KG1 (cell line): Measurements from ENCODE around the gene GFOD1.
"Not testable (repeated sequence)": the region's sequence is repeated elsewhere in the genome, so short reads cannot be mapped to it uniquely, and the experiment has no call there.

Experiments used
- DNase-seq: peaks from one replicate; lab custom pipeline; 2025; lab: John Stamatoyannopoulos, UW

The GFOD1 gene

DNA sequence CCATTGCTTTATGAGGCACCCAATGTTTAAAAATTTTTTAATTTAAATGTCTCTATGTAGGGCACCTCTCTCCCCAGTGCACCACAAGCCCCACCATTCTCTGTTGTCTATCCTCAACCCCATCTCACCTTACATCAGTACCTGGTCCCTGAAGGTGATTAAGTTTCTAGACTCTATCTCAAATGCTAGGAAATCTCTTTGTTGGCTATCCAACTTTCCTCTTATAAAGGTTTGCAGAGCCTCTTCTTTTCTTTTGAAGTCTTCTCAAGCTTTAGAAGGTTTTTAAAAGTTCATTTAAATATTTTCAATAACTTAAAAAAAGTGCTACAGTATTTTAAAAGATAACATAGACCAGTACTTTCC lies 82.5 kb downstream of the GFOD1 start:
- DNase-seq = no peak

- no peak for DNase-seq
Observed at GRCh38 chr6:13404228-13404891, 83.0 kb downstream of the GFOD1 start.

- DNase-seq = no peak
Observed at GRCh38 chr6:13402711-13403110, 84.7 kb downstream of the GFOD1 start.

DNA sequence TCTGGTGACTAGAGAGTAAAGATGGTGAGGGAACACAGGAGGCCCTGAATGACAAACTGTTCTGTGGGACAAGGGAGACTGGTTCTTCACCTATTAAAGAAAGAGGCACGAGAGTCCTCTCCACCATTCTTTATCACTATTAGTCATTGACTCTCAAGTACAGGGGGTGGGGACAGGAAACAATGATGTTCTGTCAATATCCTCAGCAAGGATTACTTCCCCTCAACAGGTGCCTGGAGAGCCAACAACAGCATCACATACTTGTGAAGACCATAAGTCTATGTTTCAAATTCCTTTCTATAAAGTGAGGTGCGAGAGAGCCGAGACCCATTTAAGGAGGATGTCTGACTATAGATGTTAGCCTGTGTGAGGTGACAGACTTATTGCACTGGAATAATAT lies 86.6 kb downstream of the GFOD1 start:
- no peak for DNase-seq

DNA sequence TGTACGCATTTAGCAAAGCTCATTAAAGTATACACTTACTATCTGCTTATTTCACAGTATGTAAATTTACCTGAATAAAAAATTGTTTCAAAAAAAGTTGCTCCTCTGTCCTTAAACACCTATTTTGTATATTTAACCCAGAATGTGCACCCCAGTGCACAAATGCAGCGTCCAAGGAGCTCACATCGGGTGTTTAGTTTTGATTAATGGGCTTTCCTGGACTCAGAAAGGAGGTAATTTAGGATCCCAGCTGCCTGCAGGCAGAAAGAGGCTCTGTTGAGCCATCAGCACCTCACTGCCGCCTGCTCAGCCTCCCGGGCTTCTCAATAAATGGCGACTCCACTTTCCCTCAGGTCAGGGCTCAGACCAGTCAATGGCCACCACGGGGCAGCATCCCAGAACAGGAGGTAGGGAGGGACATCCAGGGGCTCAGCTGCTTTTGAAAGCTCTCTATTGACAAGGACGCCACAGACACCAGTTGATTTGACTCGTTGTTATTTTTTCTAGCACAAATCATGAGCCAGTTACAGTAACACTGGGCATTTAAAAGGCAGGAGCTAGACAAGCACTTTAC lies 88.9 kb downstream of the GFOD1 start:
- DNase-seq = no peak

DNA sequence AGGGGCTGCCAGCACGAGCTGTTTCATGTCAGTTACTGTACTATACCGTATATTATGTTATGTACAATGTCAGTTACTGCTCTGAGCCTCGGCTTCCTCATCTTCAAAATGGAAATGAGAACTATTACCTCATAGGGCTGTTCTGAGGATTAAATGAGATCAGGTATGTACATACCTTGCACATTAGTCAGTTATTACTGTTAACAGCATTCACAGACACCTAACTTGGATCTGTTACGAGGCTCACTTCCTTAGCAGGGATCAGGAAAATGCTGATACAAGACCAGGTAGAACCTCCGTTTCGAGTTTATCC lies 89.4 kb downstream of the GFOD1 start:
- DNase-seq = no peak

DNA sequence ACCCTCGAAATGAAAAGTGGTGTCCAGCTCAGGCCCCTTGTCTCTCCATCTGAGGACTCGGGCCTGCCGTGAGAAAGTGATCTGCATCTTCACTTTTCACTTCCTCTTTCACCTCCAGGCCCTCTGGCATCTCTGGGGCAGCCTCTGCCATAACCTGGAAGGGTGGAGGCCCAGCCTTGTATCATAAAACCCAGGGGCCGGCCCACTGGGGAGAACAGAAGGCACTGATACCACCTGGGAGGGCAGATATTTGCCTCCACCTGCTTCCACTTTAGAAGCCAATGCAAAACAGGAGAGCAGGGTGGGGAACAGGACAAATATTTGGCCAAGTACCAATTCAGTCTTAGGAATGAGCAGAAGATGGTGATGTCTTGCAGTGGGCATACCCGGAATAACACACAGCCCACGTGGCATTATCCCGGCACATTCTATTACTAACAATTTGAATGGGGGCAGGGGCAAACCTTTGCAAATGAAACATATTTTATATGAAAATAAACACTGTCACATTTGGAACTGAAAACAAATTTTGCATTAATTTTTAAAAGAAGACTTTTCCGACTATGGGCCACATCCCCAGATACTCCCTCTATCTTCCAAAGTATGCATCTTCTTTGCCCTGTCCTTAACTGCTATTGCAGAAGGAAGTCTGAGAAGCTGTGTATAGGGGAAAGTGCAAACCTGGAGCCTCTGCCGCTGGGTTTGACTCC lies 89.9 kb downstream of the GFOD1 start:
- no peak for DNase-seq

DNA sequence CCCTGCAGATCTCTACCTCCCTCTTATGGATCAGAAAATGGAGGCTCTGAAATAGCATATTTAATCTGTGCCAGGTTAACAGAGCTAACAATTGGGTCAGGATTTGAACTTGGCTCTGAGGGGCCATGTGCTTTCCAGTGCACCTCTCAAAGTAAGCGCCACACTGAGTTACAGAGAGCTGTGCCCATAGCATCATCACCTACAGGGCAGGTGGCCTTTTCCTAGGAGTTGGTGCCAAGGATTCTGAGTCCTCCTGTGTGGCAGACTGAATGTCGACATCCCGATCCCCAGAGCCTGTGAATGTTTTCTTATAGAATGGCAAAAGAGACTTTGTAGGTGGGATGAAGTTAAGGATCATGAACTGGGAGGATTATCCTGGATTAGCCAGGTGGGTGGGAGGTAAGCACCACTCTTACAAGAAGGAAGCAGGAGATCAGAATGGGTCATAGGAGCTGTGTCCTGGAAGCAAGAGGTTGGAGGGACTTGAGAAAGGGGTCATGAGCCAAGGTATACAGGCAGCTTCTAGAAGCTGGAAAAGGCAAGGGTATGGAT lies 91.1 kb downstream of the GFOD1 start:
- DNase-seq = no peak

DNA sequence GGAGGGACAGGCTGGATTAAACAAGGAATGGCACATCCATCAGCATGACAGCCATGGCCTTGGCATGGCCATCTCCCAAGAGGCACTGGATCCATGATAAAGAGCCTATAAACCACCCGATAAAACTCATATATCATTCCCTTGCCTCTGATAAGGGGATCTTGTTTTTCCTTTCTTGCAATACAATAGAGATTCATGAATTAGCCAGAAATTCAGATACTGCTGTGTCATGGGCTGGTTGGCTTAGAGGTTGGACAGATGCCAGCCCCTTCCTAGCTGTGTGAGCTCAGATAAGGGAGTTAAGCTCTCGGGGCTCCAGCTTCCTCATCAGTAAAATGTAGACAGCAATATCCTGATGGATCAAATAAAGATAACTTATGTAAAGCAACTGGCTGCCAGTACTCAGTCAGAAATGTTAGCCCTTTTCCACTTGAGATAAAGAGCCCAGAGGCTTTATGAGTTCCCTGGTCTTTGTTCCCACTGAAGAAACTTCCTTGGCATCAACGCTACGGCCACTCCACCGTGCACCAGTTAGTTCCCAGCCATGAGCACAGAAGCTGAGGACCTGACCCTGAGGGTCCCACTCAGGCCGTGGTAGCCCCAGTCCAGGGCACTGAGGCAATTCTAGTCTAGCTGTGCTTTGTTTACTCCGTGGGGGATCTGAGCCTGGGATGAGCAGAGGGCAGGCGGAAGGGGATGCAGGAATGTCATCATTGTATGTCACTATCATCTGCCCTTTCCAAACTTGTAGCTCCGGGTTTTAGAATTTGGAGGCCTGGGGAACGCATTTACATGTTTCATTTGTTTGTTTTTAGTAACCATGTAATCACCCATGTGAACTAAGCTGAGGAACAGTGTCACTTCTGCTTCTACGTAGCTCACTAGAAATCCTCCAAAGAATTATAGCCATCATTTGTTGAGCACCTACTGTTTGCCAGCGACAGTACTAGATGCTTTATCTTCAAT lies 91.8 kb downstream of the GFOD1 start:
- peak; percentile 49 for DNase-seq

GRCh38 chr6:13392462-13392861 lies 94.9 kb downstream of the GFOD1 start:
- DNase-seq = no peak

GRCh38 chr6:13391537-13391936 lies 95.9 kb downstream of the GFOD1 start:
- no peak for DNase-seq

DNA sequence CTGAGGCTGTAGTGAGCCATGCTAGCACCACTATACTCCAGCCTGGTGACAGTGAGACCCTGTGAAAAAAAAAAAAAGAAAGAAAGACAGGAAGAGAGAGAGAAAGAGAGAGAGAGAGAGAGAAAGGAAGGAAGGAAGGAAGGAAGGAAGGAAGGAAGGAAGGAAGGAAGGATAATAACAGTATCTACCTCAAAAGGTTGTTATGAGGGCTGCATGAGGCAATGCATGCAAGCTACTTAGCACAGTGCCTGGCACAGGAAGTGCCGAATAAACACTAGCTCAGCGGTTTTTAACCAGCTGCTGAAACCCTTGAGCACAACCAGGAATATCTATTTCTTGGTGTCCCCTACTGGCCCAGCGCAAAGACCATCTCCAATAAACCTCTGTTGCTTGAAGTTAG lies 96.7 kb downstream of the GFOD1 start:
- DNase-seq = no peak

DNA sequence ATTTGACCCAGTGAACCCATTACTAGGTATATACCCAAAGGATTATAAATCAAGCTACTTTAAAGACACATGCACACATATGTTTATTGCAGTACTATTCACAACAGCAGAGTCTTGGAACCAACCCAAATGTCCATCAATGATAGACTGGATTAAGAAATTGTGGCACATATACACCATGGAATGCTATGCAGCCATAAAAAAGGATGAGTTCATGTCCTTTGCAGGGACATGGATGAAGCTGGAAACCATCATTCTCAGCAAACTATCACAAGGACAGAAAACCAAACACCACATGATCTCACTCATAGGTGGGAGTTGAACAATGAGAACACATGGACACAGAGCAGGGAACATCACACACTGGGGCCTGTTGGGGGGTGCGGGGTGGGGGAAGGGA lies 98.2 kb downstream of the GFOD1 start:
- DNase-seq = not testable (repeated sequence)

DNA sequence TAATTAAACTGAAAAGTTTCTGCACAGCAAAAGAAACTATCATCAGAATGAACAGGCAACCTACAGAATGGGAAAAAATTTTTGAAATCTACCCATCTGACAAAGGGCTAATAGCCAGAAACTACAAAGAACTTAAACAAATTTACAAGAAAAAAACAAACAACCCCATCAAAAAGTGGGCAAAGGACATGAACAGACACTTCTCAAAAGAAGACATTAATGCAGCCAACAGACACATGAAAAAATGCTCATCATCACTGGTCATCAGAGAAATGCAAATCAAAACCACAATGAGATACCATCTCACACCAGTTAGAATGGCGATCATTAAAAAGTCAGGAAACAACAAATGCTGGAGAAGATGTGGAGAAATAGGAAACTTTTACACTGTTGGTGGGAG lies 98.6 kb downstream of the GFOD1 start:
- DNase-seq = not testable (repeated sequence)

DNA sequence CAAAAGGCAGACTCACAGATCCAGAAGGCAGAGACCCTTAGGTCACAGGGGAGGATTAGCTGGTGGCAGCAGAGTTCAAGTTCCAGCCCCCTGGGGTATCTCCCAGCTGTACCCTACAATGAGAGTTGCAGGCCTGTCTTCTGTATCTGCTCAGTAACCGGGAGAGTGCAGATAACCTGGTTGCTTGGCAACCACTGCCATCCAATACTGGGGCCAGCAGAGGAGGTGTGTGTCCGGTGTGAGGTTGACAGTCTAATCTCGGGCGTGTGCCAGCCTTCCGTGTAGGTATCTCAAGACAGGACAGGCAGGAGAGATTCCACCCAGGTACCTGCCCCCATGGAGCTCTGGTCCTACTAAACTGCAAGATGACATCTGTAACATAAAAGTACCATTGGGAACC lies 102.4 kb downstream of the GFOD1 start:
- no peak for DNase-seq

DNA sequence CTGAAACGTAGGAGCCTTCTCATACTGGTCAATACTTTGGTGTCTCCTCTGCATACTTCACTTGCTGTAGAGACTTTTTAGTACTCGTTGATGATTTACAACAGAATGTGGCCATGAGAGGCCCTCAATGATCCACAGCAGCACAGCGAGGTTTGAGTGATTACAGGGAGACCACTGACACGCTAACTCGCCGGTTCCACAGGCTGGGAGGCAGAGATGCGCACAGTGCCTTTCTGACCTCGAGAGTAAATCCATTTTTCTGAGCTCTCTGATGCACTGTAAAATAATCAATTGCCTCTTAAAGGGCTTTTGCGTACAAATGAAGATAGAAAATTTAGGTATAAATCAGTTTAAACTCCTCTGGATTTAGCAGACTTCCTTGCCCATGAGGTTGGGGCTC lies 102.9 kb downstream of the GFOD1 start:
- no peak for DNase-seq

GRCh38 chr6:13383328-13384163 lies 103.9 kb downstream of the GFOD1 start:
- no peak for DNase-seq

GRCh38 chr6:13380761-13381160 lies 106.6 kb downstream of the GFOD1 start:
- no peak for DNase-seq

DNA sequence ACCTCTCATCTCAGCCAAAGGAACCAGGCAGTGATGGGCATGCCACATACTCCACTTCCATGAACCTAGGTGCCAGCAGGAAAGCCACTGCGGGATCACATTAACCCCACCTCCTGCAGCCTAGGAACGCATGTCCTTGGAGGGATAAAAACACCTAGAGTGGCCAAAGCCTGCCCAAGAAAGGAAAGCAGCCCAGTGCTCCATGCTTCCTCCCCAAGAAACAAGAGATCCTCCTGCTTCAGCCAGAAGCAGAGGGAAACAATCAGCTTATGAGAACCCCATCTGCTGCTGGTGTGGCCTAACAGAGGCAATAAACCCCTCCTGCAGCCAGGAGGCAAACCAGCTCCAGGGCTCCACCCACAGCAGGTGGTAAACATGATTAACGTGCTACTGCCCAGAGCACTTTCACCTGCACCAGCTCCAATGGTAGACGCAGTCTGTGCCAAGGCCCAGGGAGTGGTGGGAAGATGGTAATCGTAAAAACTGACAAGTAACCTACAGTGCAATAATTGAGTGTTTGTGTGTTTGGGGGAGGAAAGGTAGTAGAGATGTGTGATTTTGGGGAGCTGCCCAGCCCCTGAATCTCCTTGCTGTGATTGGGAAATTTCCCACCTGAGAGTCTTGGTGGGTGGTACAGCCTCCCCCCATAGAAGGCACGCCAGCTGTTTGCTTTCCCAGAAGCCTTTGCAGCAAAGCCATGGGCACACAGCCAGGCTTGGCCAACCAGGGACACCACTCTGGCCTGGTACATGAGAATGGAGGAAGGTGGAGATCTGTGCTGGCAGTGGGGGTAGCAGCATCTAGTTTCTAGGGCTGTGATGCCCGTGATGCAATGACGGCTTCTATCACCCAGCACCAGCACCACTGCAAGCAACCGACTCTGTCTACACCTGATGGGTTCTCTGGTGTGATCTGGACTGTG lies 108.5 kb downstream of the GFOD1 start:
- DNase-seq = no peak

DNA sequence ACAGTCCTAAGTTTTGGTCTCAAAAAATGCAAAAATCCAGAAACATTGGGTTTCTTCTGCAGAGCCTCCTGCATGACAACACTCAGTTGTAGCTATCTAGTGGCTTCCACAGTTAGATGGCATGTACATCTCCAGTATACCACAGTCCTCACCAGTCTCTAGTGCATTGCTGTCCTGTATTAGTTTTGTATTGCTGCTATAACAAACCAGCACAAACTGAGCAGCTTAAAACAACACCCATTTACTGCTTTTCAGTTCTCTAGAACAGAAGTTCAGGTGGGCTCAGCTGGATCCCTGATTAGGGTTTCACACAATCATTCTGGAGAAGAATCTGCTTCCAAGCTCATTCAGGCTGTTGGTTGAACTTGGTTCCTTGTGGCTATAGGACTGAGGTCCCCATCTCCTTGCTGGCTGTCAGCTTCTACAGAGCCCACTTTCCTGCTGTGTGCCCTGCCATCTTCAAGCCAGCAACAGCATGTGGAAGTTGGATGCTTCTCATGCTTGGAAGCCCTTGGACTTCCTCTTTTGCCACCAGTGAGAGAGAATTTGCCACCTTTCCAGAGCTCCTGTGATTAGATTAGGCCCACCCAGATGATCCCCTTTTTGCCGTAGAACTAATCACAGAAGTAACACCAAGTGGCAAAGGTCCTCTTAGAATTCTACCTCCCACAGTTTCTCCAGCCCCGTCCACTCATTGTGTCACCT lies 110.2 kb downstream of the GFOD1 start:
- DNase-seq = no peak
